Spleen (tissue), 11 donors: ENCODE results near the gene PIERCE2. TPM values are rescaled to one million over a fixed set of nuclear protein-coding genes. Genes with fewer than 3 reads are reported as not detected.
A peak's percentile ranks its signal among the peaks of the same experiment; 100 is the strongest.
"Not testable (repeated sequence)": the region's sequence is repeated elsewhere in the genome, so short reads cannot be mapped to it uniquely, and the experiment has no call there.

Experiments
- DNase-seq: peaks from one replicate; pipeline ENCODE4 v3.0.0-alpha.2; 2020
- H3K27ac ChIP-seq, 8 donors: fragments of 200-600 bp; sonication (generic) in 7 of 8; 1 replicate in 4 of 8; 2 replicates in 4 of 8; pipeline versions ENCODE4 v1.5.0 to v1.8.0; 2016 to 2021; ENCODE audit warnings: inconsistent platforms in 4 of 8, mild to moderate bottlenecking in 4 of 8, moderate library complexity in 1 of 8
- H3K27me3 ChIP-seq, 7 donors: fragments of 200-600 bp; sonication (generic) in 6 of 7; replicated peaks in 1 of 7; 1 replicate in 4 of 7; 2 replicates in 3 of 7; pipeline versions ENCODE4 v1.5.0 to v1.8.0; 2016 to 2021; ENCODE audit warnings: inconsistent platforms in 3 of 7, mild to moderate bottlenecking in 1 of 7
- H3K36me3 ChIP-seq, 6 donors: fragments of 200-600 bp; sonication (generic) in 5 of 6; 1 replicate in 4 of 6; 2 replicates in 2 of 6; pipeline versions ENCODE4 v1.5.0 to v1.8.0; 2016 to 2021; ENCODE audit warnings: inconsistent platforms in 2 of 6
- H3K4me1 ChIP-seq, 6 donors: fragments of 200-600 bp; sonication (generic) in 5 of 6; 1 replicate in 3 of 6; 2 replicates in 3 of 6; pipeline versions ENCODE4 v1.5.0 to v1.8.0; 2016 to 2021; ENCODE audit warnings: inconsistent platforms in 3 of 6
- H3K4me3 ChIP-seq, 8 donors: fragments of 200-600 bp; sonication (generic) in 7 of 8; 1 replicate in 4 of 8; 2 replicates in 4 of 8; pipeline versions ENCODE4 v1.5.0 to v1.8.0; 2016 to 2021; ENCODE audit warnings: inconsistent platforms in 4 of 8, mild to moderate bottlenecking in 4 of 8, moderate library complexity in 2 of 8
- H3K9me3 ChIP-seq, 8 donors: fragments of 200-600 bp; sonication (generic) in 7 of 8; 1 replicate in 4 of 8; 2 replicates in 4 of 8; pipeline versions ENCODE4 v1.5.0 to v1.8.0; 2016 to 2021; ENCODE audit warnings: inconsistent platforms in 4 of 8
- CTCF ChIP-seq, 11 experiments: fragments of 200-600 bp in 7 of 11; fragments of 450-650 bp in 4 of 11; sonication (generic) in 4 of 11; IDR thresholded peaks in 8 of 11; conservative IDR thresholded peaks in 3 of 11; 1 replicate in 7 of 11; 2 replicates in 4 of 11; pipeline versions ENCODE4 v1.4.0 to v1.8.0; 2016 to 2021; ENCODE audit warnings: antibody characterized with exemption in 11 of 11, inconsistent platforms in 4 of 11, mild to moderate bottlenecking in 1 of 11
- POLR2A ChIP-seq, 3 donors: fragments of 450-650 bp; IDR thresholded peaks; one replicate each; pipeline ENCODE4 v1.5.1; 2017; ENCODE audit warnings: antibody characterized with exemption in 3 of 3, mild to moderate bottlenecking in 1 of 3
- POLR2AphosphoS5 ChIP-seq, 3 donors: sonication (generic); formaldehyde crosslinking; IDR thresholded peaks; one replicate each; pipeline ENCODE4 v1.5.1; 2017; ENCODE audit warnings: antibody characterized with exemption in 3 of 3
- WGBS, 5 donors: extraction: QIAGEN DNeasy Blood & Tissue Kit in 3 of 5; methylation state at CpG; one replicate each; pipeline versions ENCODE4 v1.1.5 to v1.1.7; 2013 to 2018; 5-methylcytosine and 5-hydroxymethylcytosine counted together
- intact Hi-C: fragments of 100-400 bp; cut with DNase I; formaldehyde crosslinking; loops from one replicate; pipeline ENCODE4 v1.15.0; 2023; ENCODE audit warnings: low total_unique reads
- polyA plus RNA-seq, 3 donors: library from polyadenylated mRNA; stranded (reverse); fragments of 200-250 nt; gene quantifications; one replicate each; pipeline ENCODE4 v1.2.1, GENCODE V29; 2013
- total RNA-seq, 7 donors: library from RNA; depleted of rRNA in 3 of 7; stranded (reverse); fragments of >200 nt in 3 of 7; fragmentation: NEBNext Ultra II Directional in 4 of 7; extraction: Animal tissue kit (Norgen Biotek cat#: 25700) in 4 of 7; gene quantifications; one replicate each; pipeline versions ENCODE4 v1.1.0 to v1.2.1, GENCODE V29; 2016 to 2021
- donor health status: healthy with polysubstance abuse.
- donor health status: DM: no; HTN: no; CAD: no; lungs with moderate emphysema.
- donor health status: DM: no; HTN: no; CAD: no.
- donor health status: Bipolar disorder and iron deficiency.
- donor health status: healthy.
- donor health status: DM: no; HTN: no; CAD: no.
- donor health status: DM: yes; HTN: yes; CAD: no.

The PIERCE2 gene
- total and polyA plus RNA-seq, 10 donors = 0.97 to 2.5 (median 1.5) TPM; not detected in 4

GRCh38 chr15:55394694-55395093, 13.6 kb upstream of the PIERCE2 start:
- 79 to 100% (median 96%) methylated on average over 1 of the region's 1 CpG for WGBS, 5 donors
- intact Hi-C loops = no loop called here

GRCh38 chr15:55398243-55398642, 10.1 kb upstream of the PIERCE2 start:
- Histone ChIP-seq H3K9me3 (no peaks in the 10 kb centered on the region), H3K27ac (no peak overlapping the region), H3K27me3 (no peaks in the 10 kb centered on the region), H3K4me1 (peaks cover 3 to 89% (median 29%) of the 10 kb centered on the region in 6 donors), H3K4me3 (no peak overlapping the region), H3K36me3 (peaks cover 0 to 28% (median 0%) of the 10 kb centered on the region in 6 donors)
- TF ChIP-seq POLR2AphosphoS5 (IDR thresholded peaks at IDR 0.05) (no peak), CTCF (IDR thresholded peaks at IDR 0.05 in 8 of 11, conservative IDR thresholded peaks at IDR 0.05 in 3 of 11) (no peak), POLR2A (IDR thresholded peaks at IDR 0.05) (no peak)
- 93 to 97% (median 96%) methylated on average over 5 of the region's 5 CpGs for WGBS, 5 donors
- intact Hi-C loops = no loop called here
- DNase-seq = no peak

More at GRCh38 chr15:55394694-55395093, 13.6 kb upstream of the PIERCE2 start:
- Histone ChIP-seq H3K4me3 (peak overlapping the region in 1 of 8 donors; percentile 17), H3K4me1 (peaks cover 0 to 57% (median 9%) of the 10 kb centered on the region in 6 donors), H3K27me3 (no peaks in the 10 kb centered on the region), H3K9me3 (no peaks in the 10 kb centered on the region), H3K27ac (peak overlapping the region in 7 of 8 donors; percentile 20 to 83 (median 75)), H3K36me3 (peaks cover 0 to 31% (median 0%) of the 10 kb centered on the region in 6 donors)
- no peak for DNase-seq
- TF ChIP-seq POLR2AphosphoS5 (IDR thresholded peaks at IDR 0.05) = peak in 1 of 3 donors; percentile 55
- no peak for TF ChIP-seq POLR2A (IDR thresholded peaks at IDR 0.05)
- no peak for TF ChIP-seq CTCF (IDR thresholded peaks at IDR 0.05 in 8 of 11, conservative IDR thresholded peaks at IDR 0.05 in 3 of 11)

- H3K27me3 ChIP-seq, H3K4me3 ChIP-seq, H3K9me3 ChIP-seq, H3K27ac ChIP-seq, DNase-seq: not testable (repeated sequence)
- peaks cover 16 to 89% (median 42%) of the 10 kb centered on the region in 6 donors for H3K4me1 ChIP-seq
- 83 to 96% (median 90%) methylated on average over 8 of the region's 8 CpGs for WGBS, 5 donors
- intact Hi-C loops = loop anchor here (10.0 kb wide), 1 partner anchor 85 kb away; the partner anchor contains the start of genes PIGB and PIGBOS1
- peaks cover 0 to 28% (median 0%) of the 10 kb centered on the region in 6 donors for H3K36me3 ChIP-seq
These were observed 8.2 kb upstream of the PIERCE2 start for GRCh38 chr15:55400050-55400449.

- H3K27ac ChIP-seq = peak overlapping the region in 6 of 8 donors; percentile 67 to 96 (median 76)
- no peak for DNase-seq
- no peaks in the 10 kb centered on the region for H3K9me3 ChIP-seq
- intact Hi-C loops = loop anchor here (10.0 kb wide), 1 partner anchor 87 kb away; the partner anchor contains the start of genes PIGB and PIGBOS1
- H3K27me3 ChIP-seq = no peaks in the 10 kb centered on the region
- WGBS, 5 donors = 58 to 88% (median 79%) methylated on average over 1 of the region's 1 CpG
- TF ChIP-seq POLR2A (IDR thresholded peaks at IDR 0.05) = no peak
- TF ChIP-seq POLR2AphosphoS5 (IDR thresholded peaks at IDR 0.05) = no peak
- TF ChIP-seq CTCF (IDR thresholded peaks at IDR 0.05 in 8 of 11, conservative IDR thresholded peaks at IDR 0.05 in 3 of 11) = no peak
- peaks cover 23 to 89% (median 53%) of the 10 kb centered on the region in 6 donors for H3K4me1 ChIP-seq
- peak overlapping the region in 1 of 8 donors; percentile 27 for H3K4me3 ChIP-seq
- H3K36me3 ChIP-seq = peaks cover 0 to 21% (median 0%) of the 10 kb centered on the region in 6 donors
These were observed 6.5 kb upstream of the PIERCE2 start for GRCh38 chr15:55401786-55402246.
